ENCODE results near the gene ALDH16A1. TPM values are rescaled to one million over a fixed set of nuclear protein-coding genes. Genes with fewer than 3 reads are reported as not detected.

Gene ALDH16A1
- total and polyA plus RNA-seq, 2 of the 8 experiments (the other 6 are each of a cell fraction or from before 2014, with no cell fraction given), result 30.5 to 34.3 TPM

DNA sequence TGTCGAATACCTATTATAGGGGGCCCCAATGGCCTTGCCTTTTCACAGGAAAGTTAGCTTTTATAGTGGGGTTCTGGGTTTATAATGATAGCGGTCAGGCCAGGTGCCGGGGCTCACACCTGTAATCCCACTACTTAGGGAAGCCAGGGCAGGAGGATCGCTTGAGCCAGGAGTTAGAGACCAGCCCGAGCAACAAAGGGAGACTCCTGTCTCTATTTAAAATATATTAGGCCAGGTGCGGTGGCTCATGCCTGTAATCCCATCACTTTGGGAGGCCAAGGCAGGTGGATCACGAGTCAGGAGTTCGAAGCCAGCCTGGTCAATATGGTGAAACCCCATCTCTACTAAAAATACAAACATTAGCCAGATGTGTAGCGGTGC lies 50.5 kb downstream of the ALDH16A1 start (continued):
- TF ChIP-seq SIN3A (conservative IDR thresholded peaks at IDR 0.05 in 1 of 2, IDR thresholded peaks at IDR 0.05 in 1 of 2; ENCODE audit: low read depth in 1 of 2, low read length in 2 of 2), result no peak
- no peak for TF ChIP-seq KDM1A (IDR thresholded peaks at IDR 0.05; ENCODE audit: borderline replicate concordance, low read length)
- TF ChIP-seq CREB1 (IDR thresholded peaks at IDR 0.05), result no peak
- TF ChIP-seq POU5F1 (IDR thresholded peaks at IDR 0.05; ENCODE audit: low read depth, low read length), result no peak
- TF ChIP-seq, protein P1, sequence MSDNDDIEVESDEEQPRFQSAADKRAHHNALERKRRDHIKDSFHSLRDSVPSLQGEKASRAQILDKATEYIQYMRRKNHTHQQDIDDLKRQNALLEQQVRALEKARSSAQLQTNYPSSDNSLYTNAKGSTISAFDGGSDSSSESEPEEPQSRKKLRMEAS (IDR thresholded peaks at IDR 0.05), result no peak
- TF ChIP-seq CHD2 (IDR thresholded peaks at IDR 0.05; ENCODE audit: low read length), result no peak

Data from H1 (cell line).